Type B pancreatic cell (in vitro differentiated cells): ENCODE measurements around the gene VPS33A. TPM values are rescaled to one million over a fixed set of nuclear protein-coding genes. Genes with fewer than 3 reads are reported as not detected.

Source experiments
- DNase-seq: peaks from one replicate; pipeline ENCODE4 v3.0.0; 2021; ENCODE audit warnings: mixed read lengths; ENCODE audit not compliant: unreplicated experiment; ENCODE audit errors: extremely low spot score
- H3K27ac Mint-ChIP-seq: 2 replicates; pipeline ENCODE4 v1.8.0; 2021; ENCODE audit warnings: mild to moderate bottlenecking, mixed read lengths
- H3K27me3 Mint-ChIP-seq: 2 replicates; pipeline ENCODE4 v1.8.0; 2021; ENCODE audit warnings: mixed read lengths
- H3K36me3 Mint-ChIP-seq: 2 replicates; pipeline ENCODE4 v1.8.0; 2021; ENCODE audit warnings: mixed read lengths
- H3K4me1 Mint-ChIP-seq: one replicate; pipeline ENCODE4 v1.8.0; 2021; ENCODE audit warnings: mixed read lengths; ENCODE audit not compliant: unreplicated experiment
- H3K4me3 Mint-ChIP-seq: 2 replicates; pipeline ENCODE4 v1.8.0; 2021; ENCODE audit warnings: mild to moderate bottlenecking, mixed read lengths
- H3K9me3 Mint-ChIP-seq: 2 replicates; pipeline ENCODE4 v1.8.0; 2021; ENCODE audit warnings: mixed read lengths
- CTCF ChIP-seq: fragments of 200-600 bp; sonication (generic); conservative IDR thresholded peaks from 2 replicates; pipeline ENCODE4 v1.5.0; 2021; ENCODE audit warnings: antibody characterized with exemption, mild to moderate bottlenecking
- long read RNA-seq: library from polyadenylated mRNA; unstranded; transcript quantifications from one replicate; pipeline ENCODE4 v2.0.0, GENCODE V29; 2020
- total RNA-seq: library from RNA; stranded (reverse); gene quantifications from 2 replicates; pipeline ENCODE4 v1.2.1, GENCODE V29; 2021; ENCODE audit warnings: low replicate concordance

VPS33A gene
- 33.0 and 34.7 TPM in 2 replicates for total RNA-seq
- long read RNA-seq, full-length matches to known transcripts = 124 of 136 reads
- long read RNA-seq, partial matches to known transcripts = 6 of 136 reads
- long read RNA-seq, other reads (novel, unspliced or antisense) = 6 of 136 reads

- peak within 1 kb of the TSS; percentile 97 for H3K4me3 Mint-ChIP-seq
- H3K4me1 Mint-ChIP-seq = peaks cover 8% of the 10 kb centered on the region
- peak; percentile 98 for DNase-seq
- TF ChIP-seq CTCF = no peak
- H3K36me3 Mint-ChIP-seq = no peaks in the 10 kb centered on the region
- no peaks in the 10 kb centered on the region for H3K9me3 Mint-ChIP-seq
- H3K27ac Mint-ChIP-seq = peak within 1 kb of the TSS; percentile 98
- H3K27me3 Mint-ChIP-seq = peaks cover 8% of the 10 kb centered on the region
These were observed at the start of gene VPS33A for GRCh38 chr12:122266230-122266901. VPS33A (minus strand) TSS chr12:122266494; CDS start chr12:122266408, 86 bp downstream.

- Mint-ChIP-seq H3K27me3 (no peaks in the 10 kb centered on the region), H3K4me1 (no peaks in the 10 kb centered on the region), H3K36me3 (peaks cover 9% of the 10 kb centered on the region), H3K27ac (peak overlapping the region; percentile 21), H3K9me3 (no peaks in the 10 kb centered on the region), H3K4me3 (no peak overlapping the region)
- DNase-seq = no peak
- no peak for TF ChIP-seq CTCF
These were observed 46.6 kb upstream of the VPS33A start for GRCh38 chr12:122312926-122313325.

GRCh38 chr12:122311696-122312095 is 45.4 kb upstream of the VPS33A start:
- no peak for DNase-seq
- no peaks in the 10 kb centered on the region for H3K27me3 Mint-ChIP-seq
- no peak for TF ChIP-seq CTCF
- H3K9me3 Mint-ChIP-seq = no peaks in the 10 kb centered on the region
- H3K4me1 Mint-ChIP-seq = no peaks in the 10 kb centered on the region
- H3K27ac Mint-ChIP-seq = no peak overlapping the region
- H3K4me3 Mint-ChIP-seq = no peak overlapping the region
- H3K36me3 Mint-ChIP-seq = peaks cover 9% of the 10 kb centered on the region

GRCh38 chr12:122310626-122311333 is 44.5 kb upstream of the VPS33A start:
- TF ChIP-seq CTCF = no peak
- no peaks in the 10 kb centered on the region for H3K27me3 Mint-ChIP-seq
- H3K27ac Mint-ChIP-seq = no peak overlapping the region

GRCh38 chr12:122309564-122310121 is 43.3 kb upstream of the VPS33A start:
- no peak overlapping the region for H3K4me3 Mint-ChIP-seq
- no peak overlapping the region for H3K27ac Mint-ChIP-seq
- no peaks in the 10 kb centered on the region for H3K9me3 Mint-ChIP-seq
- no peak for TF ChIP-seq CTCF
- no peaks in the 10 kb centered on the region for H3K4me1 Mint-ChIP-seq
- peaks cover 5% of the 10 kb centered on the region for H3K36me3 Mint-ChIP-seq
- H3K27me3 Mint-ChIP-seq = no peaks in the 10 kb centered on the region
- no peak for DNase-seq

More at GRCh38 chr12:122310626-122311333, 44.5 kb upstream of the VPS33A start:
- DNase-seq = no peak
- no peaks in the 10 kb centered on the region for H3K9me3 Mint-ChIP-seq
- no peaks in the 10 kb centered on the region for H3K4me1 Mint-ChIP-seq
- peaks cover 13% of the 10 kb centered on the region for H3K36me3 Mint-ChIP-seq
- no peak overlapping the region for H3K4me3 Mint-ChIP-seq
